Progenitor cell of endocrine pancreas (in vitro differentiated cells): ENCODE results near the gene FBXW5. TPM values are rescaled to one million over a fixed set of nuclear protein-coding genes. Genes with fewer than 3 reads are reported as not detected.

Experiments
- DNase-seq: peaks from one replicate; pipeline ENCODE4 v3.0.0; 2021; ENCODE audit warnings: low spot score; ENCODE audit not compliant: unreplicated experiment
- H3K27ac Mint-ChIP-seq: 2 replicates; pipeline ENCODE4 v1.8.0; 2021; ENCODE audit warnings: mild to moderate bottlenecking, moderate library complexity, mixed read lengths
- H3K27me3 Mint-ChIP-seq: 2 replicates; pipeline ENCODE4 v1.8.0; 2021; ENCODE audit warnings: mixed read lengths
- H3K36me3 Mint-ChIP-seq: 2 replicates; pipeline ENCODE4 v1.8.0; 2022; ENCODE audit warnings: mixed read lengths; ENCODE audit not compliant: insufficient read depth
- H3K4me1 Mint-ChIP-seq: 2 replicates; pipeline ENCODE4 v1.8.0; 2021; ENCODE audit warnings: low read depth, mixed read lengths
- H3K4me3 Mint-ChIP-seq: 2 replicates; pipeline ENCODE4 v1.8.0; 2021; ENCODE audit warnings: low read depth, mild to moderate bottlenecking, moderate library complexity, mixed read lengths
- H3K9me3 Mint-ChIP-seq: 2 replicates; pipeline ENCODE4 v1.8.0; 2021; ENCODE audit warnings: low read depth, mixed read lengths
- CTCF ChIP-seq: fragments of 200-600 bp; sonication (generic); IDR thresholded peaks from one replicate; pipeline ENCODE4 v1.5.0; 2021; ENCODE audit warnings: antibody characterized with exemption, mild to moderate bottlenecking; ENCODE audit not compliant: unreplicated experiment
- total RNA-seq: library from RNA; stranded (reverse); gene quantifications from 2 replicates; pipeline ENCODE4 v1.2.1, GENCODE V29; 2021

The FBXW5 gene
- total RNA-seq, 1 donor from 2014 or later: 77.3 TPM

- Mint-ChIP-seq H3K27ac (no peak overlapping the region), H3K36me3 (peaks cover 10% of the 10 kb centered on the region), H3K4me3 (no peak overlapping the region), H3K27me3 (no peaks in the 10 kb centered on the region), H3K9me3 (no peaks in the 10 kb centered on the region), H3K4me1 (no peaks in the 10 kb centered on the region)
- TF ChIP-seq CTCF: no peak
- no peak for DNase-seq
These were observed 28.8 kb downstream of the FBXW5 start for GRCh38 chr9:136915632-136916329.

- H3K36me3 Mint-ChIP-seq: peaks cover 11% of the 10 kb centered on the region
- H3K9me3 Mint-ChIP-seq: no peaks in the 10 kb centered on the region
- TF ChIP-seq CTCF: no peak
- H3K4me3 Mint-ChIP-seq: no peak overlapping the region
- no peaks in the 10 kb centered on the region for H3K4me1 Mint-ChIP-seq
- no peak for DNase-seq
- no peak overlapping the region for H3K27ac Mint-ChIP-seq
- no peaks in the 10 kb centered on the region for H3K27me3 Mint-ChIP-seq
These were observed 30.7 kb downstream of the FBXW5 start for GRCh38 chr9:136913701-136914438.

GRCh38 chr9:136910901-136911245 is 33.7 kb downstream of the FBXW5 start:
- Mint-ChIP-seq H3K27ac (no peak overlapping the region), H3K4me1 (no peaks in the 10 kb centered on the region), H3K4me3 (no peak overlapping the region), H3K36me3 (peaks cover 11% of the 10 kb centered on the region), H3K9me3 (no peaks in the 10 kb centered on the region), H3K27me3 (no peaks in the 10 kb centered on the region)
- TF ChIP-seq CTCF: no peak
- DNase-seq: no peak

GRCh38 chr9:136910197-136910900 is 34.2 kb downstream of the FBXW5 start:
- DNase-seq: no peak
- no peak overlapping the region for H3K4me3 Mint-ChIP-seq
- H3K9me3 Mint-ChIP-seq: no peaks in the 10 kb centered on the region
- H3K36me3 Mint-ChIP-seq: peaks cover 11% of the 10 kb centered on the region
- no peaks in the 10 kb centered on the region for H3K27me3 Mint-ChIP-seq
- TF ChIP-seq CTCF: no peak
- no peaks in the 10 kb centered on the region for H3K4me1 Mint-ChIP-seq
- no peak overlapping the region for H3K27ac Mint-ChIP-seq
